Chondrocyte (in vitro differentiated cells): ENCODE data around the gene GTF2IRD1. TPM values are rescaled to one million over a fixed set of nuclear protein-coding genes. Genes with fewer than 3 reads are reported as not detected.
"Not testable (repeated sequence)": the region's sequence is repeated elsewhere in the genome, so short reads cannot be mapped to it uniquely, and the experiment has no call there.

Experiments
- DNase-seq: peaks from one replicate; pipeline ENCODE4 v3.0.0; 2021; ENCODE audit warnings: mixed read lengths, low spot score
- H3K27ac Mint-ChIP-seq: one replicate; pipeline ENCODE4 v1.8.0; 2021; ENCODE audit warnings: mild to moderate bottlenecking, moderate library complexity, mixed read lengths; ENCODE audit not compliant: unreplicated experiment
- H3K27me3 Mint-ChIP-seq: 2 replicates; pipeline ENCODE4 v1.8.0; 2021; ENCODE audit warnings: low read depth, mixed read lengths
- H3K36me3 Mint-ChIP-seq: 2 replicates; pipeline ENCODE4 v1.8.0; 2021; ENCODE audit warnings: low read depth, mixed read lengths
- H3K4me1 Mint-ChIP-seq: 2 replicates; pipeline ENCODE4 v1.8.0; 2021; ENCODE audit warnings: low read depth, mild to moderate bottlenecking, mixed read lengths
- H3K4me3 Mint-ChIP-seq: one replicate; pipeline ENCODE4 v1.8.0; 2021; ENCODE audit warnings: mild to moderate bottlenecking, moderate library complexity, mixed read lengths; ENCODE audit not compliant: unreplicated experiment
- H3K9me3 Mint-ChIP-seq: 2 replicates; pipeline ENCODE4 v1.8.0; 2021; ENCODE audit warnings: low read depth, mixed read lengths
- total RNA-seq: library from RNA; stranded (reverse); gene quantifications from 3 replicates; pipeline ENCODE4 v1.2.1, GENCODE V29; 2021
- TF ChIP-seq, protein P1 (sequence below): fragments of 200-600 bp; sonication (generic); IDR thresholded peaks from 2 replicates; pipeline ENCODE4 v1.5.0; 2021; ENCODE audit warnings: antibody characterized with exemption, mild to moderate bottlenecking, moderate library complexity

GTF2IRD1 gene
- total RNA-seq, 1 donor from 2014 or later: 48.5 TPM

DNA sequence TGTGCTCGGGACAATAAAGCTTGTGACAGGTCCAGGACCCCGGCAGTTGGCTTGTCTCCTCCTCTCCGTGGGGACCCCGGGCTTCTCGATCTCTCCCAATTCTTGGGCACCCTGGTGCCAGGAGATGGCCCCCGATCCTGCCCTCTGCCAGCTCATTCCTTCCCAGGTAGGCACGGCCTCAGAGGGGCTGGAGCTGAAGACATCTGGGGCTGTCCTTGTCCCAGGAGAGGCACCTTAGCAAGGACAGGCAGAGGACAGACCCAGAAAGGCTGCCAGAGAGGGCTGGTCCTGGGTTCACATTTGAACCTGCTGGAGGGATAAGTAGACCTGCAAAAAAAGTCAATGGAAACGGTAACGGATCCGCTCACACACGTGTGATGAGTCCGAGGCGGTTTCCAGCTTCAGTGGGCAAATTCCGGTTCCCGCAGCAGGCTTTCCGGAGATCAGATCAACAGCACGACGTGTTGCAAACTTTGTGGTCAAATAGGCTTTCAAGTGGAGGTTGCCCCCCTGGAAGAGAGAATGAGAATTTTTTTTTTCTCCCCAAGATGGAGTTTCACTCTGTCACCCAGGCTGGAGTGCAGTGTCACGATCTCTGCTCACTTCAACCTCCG, 47.7 kb upstream of the GTF2IRD1 start:
- Mint-ChIP-seq H3K27ac (no peak overlapping the region), H3K4me1 (no peaks in the 10 kb centered on the region), H3K9me3 (no peaks in the 10 kb centered on the region), H3K4me3 (no peak overlapping the region), H3K36me3 (peaks cover 6% of the 10 kb centered on the region), H3K27me3 (no peaks in the 10 kb centered on the region)
- TF ChIP-seq, protein P1, sequence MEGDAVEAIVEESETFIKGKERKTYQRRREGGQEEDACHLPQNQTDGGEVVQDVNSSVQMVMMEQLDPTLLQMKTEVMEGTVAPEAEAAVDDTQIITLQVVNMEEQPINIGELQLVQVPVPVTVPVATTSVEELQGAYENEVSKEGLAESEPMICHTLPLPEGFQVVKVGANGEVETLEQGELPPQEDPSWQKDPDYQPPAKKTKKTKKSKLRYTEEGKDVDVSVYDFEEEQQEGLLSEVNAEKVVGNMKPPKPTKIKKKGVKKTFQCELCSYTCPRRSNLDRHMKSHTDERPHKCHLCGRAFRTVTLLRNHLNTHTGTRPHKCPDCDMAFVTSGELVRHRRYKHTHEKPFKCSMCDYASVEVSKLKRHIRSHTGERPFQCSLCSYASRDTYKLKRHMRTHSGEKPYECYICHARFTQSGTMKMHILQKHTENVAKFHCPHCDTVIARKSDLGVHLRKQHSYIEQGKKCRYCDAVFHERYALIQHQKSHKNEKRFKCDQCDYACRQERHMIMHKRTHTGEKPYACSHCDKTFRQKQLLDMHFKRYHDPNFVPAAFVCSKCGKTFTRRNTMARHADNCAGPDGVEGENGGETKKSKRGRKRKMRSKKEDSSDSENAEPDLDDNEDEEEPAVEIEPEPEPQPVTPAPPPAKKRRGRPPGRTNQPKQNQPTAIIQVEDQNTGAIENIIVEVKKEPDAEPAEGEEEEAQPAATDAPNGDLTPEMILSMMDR: no peak
- DNase-seq: peak; percentile 77

DNA sequence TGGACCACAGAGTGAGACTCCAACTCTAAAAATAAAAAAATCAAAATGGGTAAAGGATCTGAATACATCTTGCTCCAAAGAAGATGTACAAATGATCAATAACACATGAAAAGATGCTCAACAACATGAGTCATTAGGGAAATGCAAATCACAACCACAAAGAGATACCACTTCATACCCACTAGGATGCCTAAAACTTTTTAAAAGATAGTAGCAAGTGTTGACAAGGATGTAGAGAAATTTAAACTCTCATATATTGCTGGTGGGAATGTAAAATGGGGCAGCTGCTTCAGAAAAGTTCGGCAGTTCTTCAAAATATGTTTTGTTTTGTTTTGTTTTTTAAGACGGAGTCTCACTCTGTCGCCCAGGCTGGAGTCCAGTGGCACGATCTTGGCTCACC, 45.7 kb upstream of the GTF2IRD1 start:
- no peak overlapping the region for H3K27ac Mint-ChIP-seq
- H3K4me1 Mint-ChIP-seq: no peaks in the 10 kb centered on the region
- DNase-seq: no peak
- TF ChIP-seq, protein P1: no peak
- H3K36me3 Mint-ChIP-seq: peaks cover 4% of the 10 kb centered on the region
- no peak overlapping the region for H3K4me3 Mint-ChIP-seq
- H3K27me3 Mint-ChIP-seq: no peaks in the 10 kb centered on the region
- H3K9me3 Mint-ChIP-seq: no peaks in the 10 kb centered on the region

DNA sequence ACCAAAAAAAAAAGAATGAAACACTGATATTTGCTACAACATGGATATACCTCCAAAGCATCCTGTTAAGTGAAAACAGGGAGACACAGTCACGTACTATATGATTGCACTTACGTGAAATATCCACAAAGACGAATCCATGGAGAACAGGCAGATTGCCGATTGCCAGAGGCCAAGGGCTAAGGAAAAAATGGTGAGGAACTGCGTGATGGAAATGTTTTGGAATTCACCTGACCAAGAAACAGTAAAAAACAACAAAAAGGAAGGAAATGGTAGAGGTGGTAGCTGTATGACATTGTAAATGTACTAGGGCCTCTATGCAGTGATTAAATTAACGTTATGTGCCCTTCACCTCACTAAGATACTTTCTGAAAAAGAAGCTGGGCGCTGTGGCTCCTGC, 44.1 kb upstream of the GTF2IRD1 start:
- Mint-ChIP-seq H3K4me3 (no peak overlapping the region), H3K4me1 (no peaks in the 10 kb centered on the region), H3K27ac (no peak overlapping the region), H3K9me3 (no peaks in the 10 kb centered on the region), H3K36me3 (no peaks in the 10 kb centered on the region), H3K27me3 (no peaks in the 10 kb centered on the region)
- DNase-seq: no peak
- TF ChIP-seq, protein P1: no peak

DNA sequence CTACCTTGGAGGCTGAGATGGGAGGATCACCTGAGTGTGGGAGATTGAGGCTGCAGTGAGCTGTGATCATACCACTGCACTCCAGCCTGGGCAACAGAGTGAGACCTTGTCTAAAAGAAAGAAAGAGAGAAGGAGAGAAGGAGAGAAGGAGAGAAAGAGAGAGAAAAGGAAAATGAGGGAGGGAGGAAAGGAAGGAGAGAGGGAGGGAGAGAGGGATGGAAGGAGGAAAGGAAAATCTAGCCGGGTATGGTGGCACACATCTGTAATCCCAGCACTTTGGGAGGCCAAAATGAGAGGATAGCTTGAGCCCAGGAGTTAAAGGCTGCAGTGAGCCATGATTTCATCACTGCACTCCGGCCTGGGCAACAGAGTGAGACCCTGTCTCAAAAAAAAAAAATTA, 42.9 kb upstream of the GTF2IRD1 start:
- H3K27ac Mint-ChIP-seq: no peak overlapping the region
- H3K4me1 Mint-ChIP-seq: no peaks in the 10 kb centered on the region
- H3K36me3 Mint-ChIP-seq: no peaks in the 10 kb centered on the region
- DNase-seq: no peak
- no peaks in the 10 kb centered on the region for H3K9me3 Mint-ChIP-seq
- no peak overlapping the region for H3K4me3 Mint-ChIP-seq
- TF ChIP-seq, protein P1: no peak
- no peaks in the 10 kb centered on the region for H3K27me3 Mint-ChIP-seq

DNA sequence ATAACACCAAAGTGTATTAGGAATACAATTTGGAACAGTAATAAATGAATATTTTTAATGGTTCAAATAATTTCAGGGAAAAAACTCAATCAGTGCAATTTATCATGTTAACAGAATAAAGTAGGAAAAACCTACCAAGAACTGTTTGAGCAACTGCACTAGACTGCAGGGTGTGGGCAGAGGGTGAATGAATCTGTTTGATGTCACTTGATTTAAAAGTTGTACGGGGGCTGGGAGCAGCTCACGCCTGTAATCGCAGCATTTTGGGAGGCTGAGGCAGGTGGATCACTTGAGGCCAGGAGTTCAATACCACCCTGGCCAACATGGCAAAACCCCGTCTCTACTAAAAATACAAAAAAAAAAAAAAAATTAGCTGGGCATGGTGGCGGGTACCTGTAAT, 42.1 kb upstream of the GTF2IRD1 start:
- not testable (repeated sequence) for H3K9me3 Mint-ChIP-seq, H3K27ac Mint-ChIP-seq, H3K4me3 Mint-ChIP-seq, H3K36me3 Mint-ChIP-seq, H3K27me3 Mint-ChIP-seq, H3K4me1 Mint-ChIP-seq
- peak; percentile 17 for DNase-seq

DNA sequence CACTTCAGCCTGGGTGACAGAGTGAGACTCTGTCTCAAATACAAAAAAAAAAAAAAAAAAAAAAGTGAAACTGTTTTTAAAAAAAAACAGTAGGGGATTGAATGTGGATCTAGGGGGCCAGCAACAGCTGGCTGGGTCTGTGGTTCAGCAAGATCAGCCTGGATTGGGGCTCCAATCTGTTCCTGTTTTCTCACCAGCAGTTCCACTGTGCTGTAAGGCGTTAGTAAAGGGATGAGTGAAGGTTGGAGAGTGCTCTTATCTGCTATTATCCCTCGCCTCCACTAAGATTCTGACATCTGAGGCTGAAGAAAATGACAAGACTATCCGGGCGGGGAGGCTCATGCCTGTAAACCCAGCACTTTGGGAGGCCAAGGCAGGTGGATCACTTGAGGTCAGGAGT, 41.6 kb upstream of the GTF2IRD1 start:
- TF ChIP-seq, protein P1: no peak
- no peak overlapping the region for H3K4me3 Mint-ChIP-seq
- no peaks in the 10 kb centered on the region for H3K27me3 Mint-ChIP-seq
- no peaks in the 10 kb centered on the region for H3K36me3 Mint-ChIP-seq
- no peaks in the 10 kb centered on the region for H3K9me3 Mint-ChIP-seq
- no peak for DNase-seq
- H3K4me1 Mint-ChIP-seq: no peaks in the 10 kb centered on the region
- H3K27ac Mint-ChIP-seq: no peak overlapping the region
